ENCODE measurements around the gene KIF26A.

KIF26A gene

DNA sequence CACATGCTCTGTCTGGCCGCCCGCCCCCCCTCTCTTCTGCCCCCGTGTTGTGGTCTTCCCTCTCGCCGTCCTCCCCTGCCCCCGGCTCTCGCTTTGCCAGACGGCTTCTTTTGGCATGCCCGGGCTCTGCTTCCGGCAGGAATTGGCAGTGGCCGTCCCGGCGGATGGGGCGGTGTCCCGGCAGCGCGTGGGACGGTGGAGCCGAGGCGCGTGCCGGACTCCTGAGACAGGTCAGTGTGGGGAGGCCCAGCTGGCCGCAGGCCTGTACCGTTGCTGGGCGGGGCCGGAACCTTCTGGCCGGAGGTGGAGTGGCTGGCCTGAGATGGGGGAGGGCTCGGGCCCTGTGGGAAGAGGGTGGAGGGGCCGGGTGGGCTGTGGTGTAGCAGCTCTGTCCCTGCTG lies 17.1 kb downstream of the KIF26A start:
- no peak overlapping the region for H3K9ac ChIP-seq (ENCODE audit: low read length in 2 of 2)
- no peak overlapping the region for H3K27ac ChIP-seq (ENCODE audit: low read length)
- H3K4me1 ChIP-seq (ENCODE audit: control insufficient read depth, insufficient read depth, low read length), result peaks cover 3% of the 10 kb centered on the region
- H3K27me3 ChIP-seq (ENCODE audit: control insufficient read depth in 1 of 2, insufficient read depth in 2 of 2, low read length in 2 of 2), result peaks cover 0 to 2% of the 10 kb centered on the region in 2 donors
- no peaks in the 10 kb centered on the region for H3K9me3 ChIP-seq (ENCODE audit: control insufficient read depth in 2 of 2, low read length in 2 of 2)
- no peaks in the 10 kb centered on the region for H3K36me3 ChIP-seq (ENCODE audit: control insufficient read depth in 2 of 2, insufficient read depth in 2 of 2, low read length in 2 of 2)
- no peak overlapping the region for H3K4me3 ChIP-seq (ENCODE audit: low read length in 2 of 2)

DNA sequence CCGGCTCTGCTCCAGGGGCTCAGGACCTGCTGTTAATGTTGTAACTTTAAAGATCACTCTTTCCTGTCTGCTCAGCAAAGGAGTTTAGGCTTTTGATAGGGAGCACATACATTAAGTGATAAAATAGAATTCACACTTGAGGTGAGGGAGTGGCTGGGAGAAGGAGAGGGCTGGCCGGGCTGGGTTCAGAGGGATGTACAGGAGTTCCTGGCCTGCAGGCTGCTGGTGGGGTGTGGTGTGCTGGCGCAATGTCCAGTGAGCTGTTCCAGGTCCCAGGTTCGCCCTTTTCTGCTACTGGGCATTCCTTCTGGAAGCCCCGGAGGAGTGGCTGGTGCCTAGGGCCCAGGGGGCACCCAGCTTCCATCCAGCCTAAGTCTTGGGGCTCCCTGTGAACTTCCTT lies 17.8 kb downstream of the KIF26A start:
- Histone ChIP-seq H3K9me3 (ENCODE audit: control insufficient read depth in 2 of 2, low read length in 2 of 2) (no peaks in the 10 kb centered on the region), H3K4me1 (ENCODE audit: control insufficient read depth, insufficient read depth, low read length) (no peaks in the 10 kb centered on the region), H3K27me3 (ENCODE audit: control insufficient read depth in 1 of 2, insufficient read depth in 2 of 2, low read length in 2 of 2) (peaks cover 0 to 2% of the 10 kb centered on the region in 2 donors), H3K36me3 (ENCODE audit: control insufficient read depth in 2 of 2, insufficient read depth in 2 of 2, low read length in 2 of 2) (no peaks in the 10 kb centered on the region), H3K4me3 (ENCODE audit: low read length in 2 of 2) (no peak overlapping the region), H3K9ac (ENCODE audit: low read length in 2 of 2) (no peak overlapping the region), H3K27ac (ENCODE audit: low read length) (no peak overlapping the region)

GRCh38 chr14:104157016-104157928 lies 18.9 kb downstream of the KIF26A start:
- Histone ChIP-seq H3K27ac (ENCODE audit: low read length) (no peak overlapping the region), H3K9me3 (ENCODE audit: control insufficient read depth in 2 of 2, low read length in 2 of 2) (no peaks in the 10 kb centered on the region), H3K4me1 (ENCODE audit: control insufficient read depth, insufficient read depth, low read length) (no peaks in the 10 kb centered on the region), H3K9ac (ENCODE audit: low read length in 2 of 2) (no peak overlapping the region), H3K4me3 (ENCODE audit: low read length in 2 of 2) (no peak overlapping the region), H3K27me3 (ENCODE audit: control insufficient read depth in 1 of 2, insufficient read depth in 2 of 2, low read length in 2 of 2) (peaks cover 0 to under 1% of the 10 kb centered on the region in 2 donors), H3K36me3 (ENCODE audit: control insufficient read depth in 2 of 2, insufficient read depth in 2 of 2, low read length in 2 of 2) (no peaks in the 10 kb centered on the region)

- Histone ChIP-seq H3K4me1 (ENCODE audit: control insufficient read depth, insufficient read depth, low read length) (no peaks in the 10 kb centered on the region), H3K9me3 (ENCODE audit: control insufficient read depth in 2 of 2, low read length in 2 of 2) (no peaks in the 10 kb centered on the region), H3K27ac (ENCODE audit: low read length) (no peak overlapping the region), H3K36me3 (ENCODE audit: control insufficient read depth in 2 of 2, insufficient read depth in 2 of 2, low read length in 2 of 2) (no peaks in the 10 kb centered on the region), H3K9ac (ENCODE audit: low read length in 2 of 2) (no peak overlapping the region), H3K4me3 (ENCODE audit: low read length in 2 of 2) (no peak overlapping the region), H3K27me3 (ENCODE audit: control insufficient read depth in 1 of 2, insufficient read depth in 2 of 2, low read length in 2 of 2) (no peaks in the 10 kb centered on the region)
Measured at GRCh38 chr14:104158827-104159798, 20.7 kb downstream of the KIF26A start.

GRCh38 chr14:104159990-104160389 lies 21.6 kb downstream of the KIF26A start:
- H3K4me1 ChIP-seq (ENCODE audit: control insufficient read depth, insufficient read depth, low read length), result no peaks in the 10 kb centered on the region

DNA sequence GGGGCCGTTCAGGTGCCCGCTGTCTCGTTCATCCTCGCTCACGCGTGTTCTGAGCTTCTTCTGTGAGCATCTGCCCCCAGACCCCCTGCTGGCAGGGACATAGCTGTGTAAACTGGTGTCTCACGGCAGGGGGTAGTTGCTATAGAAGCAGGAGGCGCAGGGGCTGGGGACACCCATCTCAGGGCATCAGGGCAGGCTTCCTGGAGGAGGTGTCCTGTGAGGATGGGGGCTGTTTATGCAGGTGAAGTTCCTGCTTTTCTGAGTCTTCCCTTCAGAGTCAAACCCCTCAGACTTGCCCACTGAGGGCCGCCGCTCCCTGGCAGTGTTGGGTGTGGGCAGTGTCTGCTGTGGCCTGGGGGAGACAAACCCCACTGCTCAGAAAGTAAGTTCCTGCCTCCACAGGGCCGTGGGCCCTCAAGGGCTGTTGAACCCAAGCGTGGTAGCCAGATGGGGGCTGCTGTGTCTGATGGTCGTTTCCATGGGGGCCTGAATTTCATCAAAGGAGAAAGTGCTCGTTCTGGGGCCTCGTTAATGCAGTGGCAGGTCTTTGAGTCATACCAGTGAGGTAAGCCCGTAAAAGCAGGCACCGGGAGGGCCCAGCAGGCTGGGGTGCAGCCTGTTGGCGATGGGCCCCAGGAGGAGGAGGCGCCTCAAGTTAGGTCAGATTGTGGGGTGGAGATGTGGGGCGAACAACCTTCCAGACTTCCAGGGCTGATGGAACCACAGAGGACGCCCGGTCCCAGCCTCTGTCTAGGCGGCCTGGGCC lies 23.4 kb downstream of the KIF26A start:
- H3K27me3 ChIP-seq (ENCODE audit: control insufficient read depth in 1 of 2, insufficient read depth in 2 of 2, low read length in 2 of 2), result no peaks in the 10 kb centered on the region
- no peak overlapping the region for H3K4me3 ChIP-seq (ENCODE audit: low read length in 2 of 2)
- no peaks in the 10 kb centered on the region for H3K4me1 ChIP-seq (ENCODE audit: control insufficient read depth, insufficient read depth, low read length)
- no peak overlapping the region for H3K9ac ChIP-seq (ENCODE audit: low read length in 2 of 2)
- H3K27ac ChIP-seq (ENCODE audit: low read length), result no peak overlapping the region
- no peaks in the 10 kb centered on the region for H3K36me3 ChIP-seq (ENCODE audit: control insufficient read depth in 2 of 2, insufficient read depth in 2 of 2, low read length in 2 of 2)
- H3K9me3 ChIP-seq (ENCODE audit: control insufficient read depth in 2 of 2, low read length in 2 of 2), result no peaks in the 10 kb centered on the region

More at GRCh38 chr14:104159990-104160389, 21.6 kb downstream of the KIF26A start:
- no peaks in the 10 kb centered on the region for H3K27me3 ChIP-seq (ENCODE audit: control insufficient read depth in 1 of 2, insufficient read depth in 2 of 2, low read length in 2 of 2)
- H3K36me3 ChIP-seq (ENCODE audit: control insufficient read depth in 2 of 2, insufficient read depth in 2 of 2, low read length in 2 of 2), result no peaks in the 10 kb centered on the region
- no peaks in the 10 kb centered on the region for H3K9me3 ChIP-seq (ENCODE audit: control insufficient read depth in 2 of 2, low read length in 2 of 2)
- no peak overlapping the region for H3K9ac ChIP-seq (ENCODE audit: low read length in 2 of 2)
- H3K4me3 ChIP-seq (ENCODE audit: low read length in 2 of 2), result no peak overlapping the region
- H3K27ac ChIP-seq (ENCODE audit: low read length), result no peak overlapping the region

GRCh38 chr14:104162495-104162894 lies 24.1 kb downstream of the KIF26A start:
- H3K27ac ChIP-seq (ENCODE audit: low read length), result no peak overlapping the region
- no peaks in the 10 kb centered on the region for H3K4me1 ChIP-seq (ENCODE audit: control insufficient read depth, insufficient read depth, low read length)
- H3K36me3 ChIP-seq (ENCODE audit: control insufficient read depth in 2 of 2, insufficient read depth in 2 of 2, low read length in 2 of 2), result no peaks in the 10 kb centered on the region
- H3K27me3 ChIP-seq (ENCODE audit: control insufficient read depth in 1 of 2, insufficient read depth in 2 of 2, low read length in 2 of 2), result no peaks in the 10 kb centered on the region
- H3K9me3 ChIP-seq (ENCODE audit: control insufficient read depth in 2 of 2, low read length in 2 of 2), result no peaks in the 10 kb centered on the region
- H3K4me3 ChIP-seq (ENCODE audit: low read length in 2 of 2), result no peak overlapping the region
- H3K9ac ChIP-seq (ENCODE audit: low read length in 2 of 2), result no peak overlapping the region

DNA sequence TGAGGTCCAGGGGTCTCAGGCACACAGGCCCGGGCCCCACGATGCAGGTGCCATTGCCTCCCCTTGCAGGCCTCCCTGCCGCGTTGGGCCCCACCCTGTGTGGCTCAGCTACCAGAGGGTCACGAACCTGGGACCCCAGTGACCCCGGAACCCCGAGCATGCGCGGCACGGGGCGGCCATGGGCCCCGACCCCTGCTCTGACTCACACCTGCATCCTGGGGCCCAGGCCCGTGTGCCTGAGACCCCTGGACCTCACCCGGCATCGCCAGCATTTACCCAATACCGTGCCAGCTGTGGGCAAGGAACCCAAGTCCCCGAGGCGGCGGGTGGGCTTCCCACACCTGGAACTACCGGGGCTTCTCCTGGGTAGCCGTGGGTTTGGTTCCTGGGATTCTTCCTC lies 25.2 kb downstream of the KIF26A start:
- Histone ChIP-seq H3K27ac (ENCODE audit: low read length) (no peak overlapping the region), H3K27me3 (ENCODE audit: control insufficient read depth in 1 of 2, insufficient read depth in 2 of 2, low read length in 2 of 2) (no peaks in the 10 kb centered on the region), H3K9me3 (ENCODE audit: control insufficient read depth in 2 of 2, low read length in 2 of 2) (no peaks in the 10 kb centered on the region), H3K4me3 (ENCODE audit: low read length in 2 of 2) (no peak overlapping the region), H3K4me1 (ENCODE audit: control insufficient read depth, insufficient read depth, low read length) (no peaks in the 10 kb centered on the region), H3K9ac (ENCODE audit: low read length in 2 of 2) (no peak overlapping the region), H3K36me3 (ENCODE audit: control insufficient read depth in 2 of 2, insufficient read depth in 2 of 2, low read length in 2 of 2) (no peaks in the 10 kb centered on the region)

DNA sequence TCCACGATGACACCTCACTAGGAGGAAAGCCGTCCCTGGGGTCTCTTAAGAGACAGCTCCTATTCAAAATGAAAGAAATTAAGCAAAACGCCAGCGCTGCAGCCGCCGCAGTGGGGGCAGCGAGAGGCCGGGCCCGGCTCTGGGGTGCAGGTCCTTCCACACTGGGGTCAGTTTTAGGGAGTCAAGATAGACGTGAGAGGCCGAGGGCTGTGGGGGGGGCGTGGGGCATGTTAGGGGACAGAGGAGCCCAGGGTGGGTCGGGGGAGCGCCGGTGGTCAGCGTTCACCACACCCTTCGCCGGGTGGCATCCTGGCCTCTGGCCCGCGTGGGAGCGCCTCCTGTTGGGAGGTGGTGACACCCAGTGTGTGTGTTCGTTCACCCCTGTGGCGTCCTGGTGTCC lies 25.7 kb downstream of the KIF26A start:
- Histone ChIP-seq H3K27ac (ENCODE audit: low read length) (no peak overlapping the region), H3K4me1 (ENCODE audit: control insufficient read depth, insufficient read depth, low read length) (no peaks in the 10 kb centered on the region), H3K27me3 (ENCODE audit: control insufficient read depth in 1 of 2, insufficient read depth in 2 of 2, low read length in 2 of 2) (no peaks in the 10 kb centered on the region), H3K4me3 (ENCODE audit: low read length in 2 of 2) (no peak overlapping the region), H3K36me3 (ENCODE audit: control insufficient read depth in 2 of 2, insufficient read depth in 2 of 2, low read length in 2 of 2) (no peaks in the 10 kb centered on the region), H3K9me3 (ENCODE audit: control insufficient read depth in 2 of 2, low read length in 2 of 2) (no peaks in the 10 kb centered on the region), H3K9ac (ENCODE audit: low read length in 2 of 2) (no peak overlapping the region)

GRCh38 chr14:104164512-104164911 lies 26.1 kb downstream of the KIF26A start:
- Histone ChIP-seq H3K9me3 (ENCODE audit: control insufficient read depth in 2 of 2, low read length in 2 of 2) (no peaks in the 10 kb centered on the region), H3K4me3 (ENCODE audit: low read length in 2 of 2) (no peak overlapping the region), H3K27ac (ENCODE audit: low read length) (no peak overlapping the region), H3K4me1 (ENCODE audit: control insufficient read depth, insufficient read depth, low read length) (no peaks in the 10 kb centered on the region), H3K36me3 (ENCODE audit: control insufficient read depth in 2 of 2, insufficient read depth in 2 of 2, low read length in 2 of 2) (no peaks in the 10 kb centered on the region), H3K9ac (ENCODE audit: low read length in 2 of 2) (no peak overlapping the region), H3K27me3 (ENCODE audit: control insufficient read depth in 1 of 2, insufficient read depth in 2 of 2, low read length in 2 of 2) (no peaks in the 10 kb centered on the region)
